H1 (cell line): ENCODE results near the gene CBX4. TPM values are rescaled to one million over a fixed set of nuclear protein-coding genes. Genes with fewer than 3 reads are reported as not detected.

Experiments used
- CTCF ChIA-PET: fragments of 300-600 bp; sonication (Branson Sonifier 250); formaldehyde crosslinking; loops from one replicate; lab custom pipeline; 2021; ENCODE audit not compliant: partially characterized antibody; lab: Charles Lee
- POLR2A ChIA-PET: fragments of 300-600 bp; sonication (Branson Sonifier 250); formaldehyde crosslinking; loops from one replicate; lab custom pipeline; 2021; ENCODE audit warnings: inconsistent platforms; ENCODE audit not compliant: partially characterized antibody; lab: Charles Lee
- DNase-seq, 2 experiments: peaks; one replicate each; pipeline versions ENCODE4 v3.0.0 to v3.0.0-alpha.2; 2010 to 2022; ENCODE audit warnings: low spot score in 2 of 2, low read depth in 1 of 2, mixed read lengths in 1 of 2
- FAIRE-seq: peaks from 2 replicates; lab custom pipeline; 2011; peaks lifted over from hg19 to GRCh38; lab: Jason Lieb, UNC
- H2AFZ ChIP-seq: 2 replicates; pipeline ENCODE4 v1.8.1; 2012; ENCODE audit warnings: low read length, inconsistent platforms
- H2AK5ac ChIP-seq: 2 replicates; pipeline ENCODE4 v1.6.1; 2013; ENCODE audit warnings: low read depth, low read length
- H2BK120ac ChIP-seq: replicated peaks from 2 replicates; pipeline ENCODE3; 2013; ENCODE audit warnings: low read depth, low read length, inconsistent platforms
- H2BK12ac ChIP-seq: 2 replicates; pipeline ENCODE4 v1.6.1; 2013; ENCODE audit warnings: low read depth, low read length
- H2BK15ac ChIP-seq: 2 replicates; pipeline ENCODE4 v1.6.1; 2013; ENCODE audit warnings: low read length
- H2BK20ac ChIP-seq: 2 replicates; pipeline ENCODE4 v1.6.1; 2013; ENCODE audit warnings: low read length
- H2BK5ac ChIP-seq: 2 replicates; pipeline ENCODE4 v1.6.1; 2013; ENCODE audit warnings: low read depth, low read length
- H3K14ac ChIP-seq: 2 replicates; pipeline ENCODE4 v1.6.1; 2013; ENCODE audit warnings: inconsistent platforms; ENCODE audit not compliant: insufficient read length
- H3K18ac ChIP-seq: 2 replicates; pipeline ENCODE4 v1.6.1; 2013; ENCODE audit warnings: low read length; ENCODE audit errors: extremely low read depth
- H3K23ac ChIP-seq: 2 replicates; pipeline ENCODE4 v1.6.1; 2013; ENCODE audit warnings: inconsistent platforms; ENCODE audit not compliant: insufficient read length
- H3K23me2 ChIP-seq: 2 replicates; pipeline ENCODE4 v1.6.1; 2013; ENCODE audit warnings: low read depth, low read length
- H3K27ac ChIP-seq: 2 replicates; pipeline ENCODE4 v1.6.1; 2011; ENCODE audit warnings: low read depth, low read length, inconsistent platforms
- H3K27me3 ChIP-seq, 4 experiments: replicated peaks in 1 of 4; 1 replicate in 1 of 4; 2 replicates in 3 of 4; pipeline versions ENCODE4 v1.6.1 to v1.8.1; 2011 to 2013; ENCODE audit warnings: low read length in 3 of 4, mild to moderate bottlenecking in 3 of 4, inconsistent platforms in 2 of 4, mixed read lengths in 2 of 4, moderate library complexity in 1 of 4; ENCODE audit not compliant: control insufficient read depth in 3 of 4, insufficient read depth in 3 of 4; ENCODE audit errors: extremely low read depth in 1 of 4
- H3K36me3 ChIP-seq, 4 experiments: 2 replicates each; pipeline versions ENCODE4 v1.6.1 to v1.8.1; 2011 to 2013; ENCODE audit warnings: mild to moderate bottlenecking in 4 of 4, low read length in 3 of 4, moderate library complexity in 2 of 4, control low read depth in 1 of 4, inconsistent platforms in 1 of 4; ENCODE audit not compliant: insufficient read depth in 4 of 4, control insufficient read depth in 2 of 4
- H3K4ac ChIP-seq: replicated peaks from 2 replicates; pipeline ENCODE3; 2013; ENCODE audit warnings: low read length, low read depth, mixed read lengths, inconsistent platforms; ENCODE audit not compliant: insufficient read length
- H3K4me1 ChIP-seq, 4 experiments: replicated peaks in 1 of 4; 1 replicate in 1 of 4; 2 replicates in 3 of 4; pipeline versions ENCODE4 v1.6.1 to v1.8.1; 2011 to 2013; ENCODE audit warnings: low read length in 3 of 4, inconsistent platforms in 2 of 4, mixed read lengths in 1 of 4; ENCODE audit not compliant: insufficient read depth in 4 of 4, control insufficient read depth in 3 of 4
- H3K4me2 ChIP-seq, 2 experiments: 2 replicates each; pipeline versions ENCODE4 v1.6.1 to v1.8.1; 2011 to 2013; ENCODE audit warnings: low read depth in 2 of 2, low read length in 2 of 2, control low read depth in 1 of 2, inconsistent platforms in 1 of 2, mild to moderate bottlenecking in 1 of 2; ENCODE audit not compliant: insufficient read depth in 1 of 2
- H3K4me3 ChIP-seq, 4 experiments: fragments of 200-600, 300-600 bp in 1 of 4; sonication (generic), shearing (Covaris generic), sonication (Bioruptor Twin) in 1 of 4; 2 replicates each; pipeline versions ENCODE4 v1.5.1 to v1.8.1; 2011 to 2016; ENCODE audit warnings: low read length in 4 of 4, low read depth in 3 of 4, control low read depth in 2 of 4, inconsistent platforms in 2 of 4, mild to moderate bottlenecking in 2 of 4, mixed read lengths in 1 of 4, moderate library complexity in 1 of 4; ENCODE audit not compliant: insufficient read depth in 2 of 4; ENCODE audit errors: extremely low read depth in 1 of 4
- H3K56ac ChIP-seq: replicated peaks from 2 replicates; pipeline ENCODE3; 2013; ENCODE audit warnings: low read depth, mild to moderate bottlenecking, mixed read lengths, low read length, inconsistent platforms; ENCODE audit not compliant: insufficient read length
- H3K79me1 ChIP-seq: 2 replicates; pipeline ENCODE4 v1.6.1; 2013; ENCODE audit warnings: low read depth, low read length, control low read depth
- H3K79me2 ChIP-seq, 2 experiments: 2 replicates each; pipeline versions ENCODE4 v1.6.1 to v1.8.1; 2012 to 2013; ENCODE audit warnings: low read length in 2 of 2, mild to moderate bottlenecking in 2 of 2, inconsistent platforms in 1 of 2; ENCODE audit not compliant: insufficient read depth in 2 of 2, control insufficient read depth in 1 of 2
- H3K9ac ChIP-seq, 4 experiments: replicated peaks in 1 of 4; 1 replicate in 1 of 4; 2 replicates in 3 of 4; pipeline versions ENCODE4 v1.6.1 to v1.8.1; 2011 to 2013; ENCODE audit warnings: low read depth in 3 of 4, low read length in 3 of 4, control low read depth in 2 of 4, mild to moderate bottlenecking in 2 of 4, moderate library complexity in 2 of 4, inconsistent platforms in 1 of 4; ENCODE audit errors: extremely low read depth in 1 of 4
- H3K9me3 ChIP-seq, 2 experiments: 2 replicates each; pipeline versions ENCODE4 v1.6.1 to v1.8.1; 2012 to 2013; ENCODE audit warnings: mild to moderate bottlenecking in 2 of 2, moderate library complexity in 2 of 2, control low read depth in 1 of 2, inconsistent platforms in 1 of 2, low read depth in 1 of 2, low read length in 1 of 2, mixed read lengths in 1 of 2; ENCODE audit not compliant: insufficient read depth in 2 of 2
- H4K20me1 ChIP-seq, 2 experiments: replicated peaks in 1 of 2; 2 replicates each; pipeline versions ENCODE3 to v1.8.1; 2011 to 2013; ENCODE audit warnings: inconsistent platforms in 2 of 2, low read length in 2 of 2, mild to moderate bottlenecking in 1 of 2; ENCODE audit not compliant: insufficient read depth in 2 of 2, control insufficient read depth in 1 of 2
- H4K5ac ChIP-seq: 2 replicates; pipeline ENCODE4 v1.6.1; 2013; ENCODE audit warnings: low read length, low read depth, mixed read lengths, inconsistent platforms; ENCODE audit not compliant: insufficient read length
- H4K8ac ChIP-seq: 2 replicates; pipeline ENCODE4 v1.8.0; 2013; ENCODE audit warnings: mild to moderate bottlenecking, moderate library complexity, low read length, inconsistent platforms; ENCODE audit not compliant: insufficient read depth; ENCODE audit errors: extremely low read depth
- H4K91ac ChIP-seq: replicated peaks from 2 replicates; pipeline ENCODE3; 2013; ENCODE audit warnings: low read length, mixed read lengths, inconsistent platforms; ENCODE audit not compliant: insufficient read length
- CHD1 ChIP-seq: IDR thresholded peaks from 2 replicates; pipeline ENCODE4 v1.6.1; 2012; ENCODE audit warnings: low read depth, low read length, improper control_type of control experiment
- CREB1 ChIP-seq: IDR thresholded peaks from 2 replicates; pipeline ENCODE4 v1.6.1; 2012; ENCODE audit warnings: inconsistent platforms
- EZH2 ChIP-seq: fragments of 200-600 bp; sonication (generic); IDR thresholded peaks from 2 replicates; pipeline ENCODE4 v1.7.1; 2012; ENCODE audit warnings: low read depth, mild to moderate bottlenecking, moderate library complexity, low read length, inconsistent platforms; ENCODE audit not compliant: severe bottlenecking
- GABPA ChIP-seq: IDR thresholded peaks from 2 replicates; pipeline ENCODE4 v1.6.1; 2011; ENCODE audit warnings: mild to moderate bottlenecking, low read length, moderate library complexity, borderline replicate concordance; ENCODE audit not compliant: insufficient read depth
- RBBP5 ChIP-seq: IDR thresholded peaks from 2 replicates; pipeline ENCODE4 v1.7.1; 2012; ENCODE audit warnings: low read depth, mild to moderate bottlenecking, inconsistent platforms, low read length, moderate library complexity, borderline replicate concordance
- RNF2 ChIP-seq: fragments of 200-900, 300-1000 bp; sonication (generic); IDR thresholded peaks from 2 replicates; pipeline ENCODE4 v1.7.1; 2016; ENCODE audit warnings: borderline replicate concordance, low read depth, mild to moderate bottlenecking, antibody characterized with exemption, low read length; ENCODE audit not compliant: poor library complexity, severe bottlenecking; ENCODE audit errors: missing control alignments
- SUZ12 ChIP-seq: fragments of 200-600 bp; sonication (generic); IDR thresholded peaks from 2 replicates; pipeline ENCODE4 v1.6.1; 2012; ENCODE audit warnings: mild to moderate bottlenecking, inconsistent platforms, low read length, moderate library complexity, mixed read lengths
- TAF7 ChIP-seq: optimal IDR thresholded peaks from 2 replicates; pipeline ENCODE3; 2011; ENCODE audit warnings: low read depth, mild to moderate bottlenecking, inconsistent platforms, low read length, moderate library complexity, borderline replicate concordance
- TBP ChIP-seq: IDR thresholded peaks from 2 replicates; pipeline ENCODE4 v1.6.1; 2011; ENCODE audit warnings: low read depth, low read length, improper control_type of control experiment
- TEAD4 ChIP-seq: IDR thresholded peaks from 2 replicates; pipeline ENCODE4 v1.6.1; 2012; ENCODE audit warnings: low read depth, low read length, inconsistent platforms, mixed read lengths
- WGBS, 2 experiments: shearing (Covaris generic) in 1 of 2; methylation state at CpG; one replicate each; pipeline versions ENCODE4 v1.1.6 to v1.1.7; 2013 to 2015; ENCODE audit warnings: low lambda C conversion rate in 2 of 2, mixed read lengths in 2 of 2, inconsistent platforms in 1 of 2, low coverage in 1 of 2, missing lambda C conversion rate in 1 of 2; ENCODE audit not compliant: insufficient replicate concordance in 2 of 2, insufficient coverage in 1 of 2, insufficient read length in 1 of 2; ENCODE audit errors: extremely low coverage in 1 of 2, missing lambda C conversion rate in 1 of 2; 5-methylcytosine and 5-hydroxymethylcytosine counted together
- polyA plus RNA-seq, 7 experiments: library from polyadenylated mRNA; depleted of rRNA in 3 of 7; stranded (reverse) in 5 of 7; unstranded in 2 of 7; fragments of >200 nt in 5 of 7; fragments of 200-250 nt in 2 of 7; gene quantifications; 1 replicate in 5 of 7; 2 replicates in 1 of 7; 4 replicates in 1 of 7; pipeline versions ENCODE4 v1.2.1 to v1.2.3, GENCODE V29; 2011 to 2013; ENCODE audit warnings: missing spikeins in 2 of 7, mixed read lengths in 2 of 7
- total RNA-seq: library from RNA; stranded (reverse); fragmentation: NEBNext Ultra II Directional; extraction: Animal tissue kit (Norgen Biotek cat#: 25700); gene quantifications from 2 replicates; pipeline ENCODE4 v1.2.1, GENCODE V29; 2021

CBX4 gene
- total and polyA plus RNA-seq, 2 of the 8 experiments (the other 6 are each of a cell fraction or from before 2014, with no cell fraction given) = 1.8 to 4.0 TPM

- CTCF ChIA-PET = interaction anchor here (1.0 to 24.7 kb wide), 17 partner anchors 8 to 171 kb away, joined by 3 to 576 read pairs (median 9); partner anchors contain the start of gene CBX8
- Histone ChIP-seq H2BK5ac (0 out of 2 replicates have a peak overlapping the region, but pooled peaks have one; percentile 35), H3K79me2 (no peaks in the 10 kb centered on the region)
These were observed 5.3 kb downstream of the CBX4 start for GRCh38 chr17:79833744-79834564.

More at GRCh38 chr17:79833744-79834564, 5.3 kb downstream of the CBX4 start:
- Histone ChIP-seq H2BK20ac (no peak overlapping the region), H3K56ac (no peak overlapping the region), H2AFZ (no peak overlapping the region), H3K4ac (no peak overlapping the region), H3K4me3 (peak overlapping the region in 2 of 4 experiments; percentile 19 to 63; a peak in 4 of 8 replicates), H3K36me3 (peaks cover 0 to 4% (median 0%) of the 10 kb centered on the region in 4 experiments; a peak in 1 of 8 replicates), H3K4me1 (peaks cover 6 to 53% (median 36%) of the 10 kb centered on the region in 4 experiments), H4K91ac (no peak overlapping the region), H4K5ac (no peak overlapping the region), H4K20me1 (peaks cover 7 to 13% of the 10 kb centered on the region in 2 experiments), H3K27ac (no peak overlapping the region), H3K9me3 (no peaks in the 10 kb centered on the region), H3K27me3 (peaks cover 58 to 93% (median 89%) of the 10 kb centered on the region in 4 experiments), H3K9ac (no peak overlapping the region), H2BK120ac (no peak overlapping the region), H2AK5ac (no peak overlapping the region), H3K18ac (peak overlapping the region; percentile 32), H3K23me2 (peaks cover 18% of the 10 kb centered on the region; the same call in 1 of the 2 replicates), H3K79me1 (no peaks in the 10 kb centered on the region), H2BK15ac (no peak overlapping the region; the same call in 1 of the 2 replicates), H2BK12ac (no peak overlapping the region), H3K14ac (no peak overlapping the region), H3K4me2 (peak overlapping the region; percentile 75 to 88), H3K23ac (no peak overlapping the region), H4K8ac (no peak overlapping the region; the same call in 1 of the 2 replicates)
- FAIRE-seq (no peak), DNase-seq (peak in 1 of 2 experiments; percentile 71)
- TF ChIP-seq SUZ12 = peak; percentile 93
- TF ChIP-seq TAF7 = no peak
- TF ChIP-seq TEAD4 = no peak
- TF ChIP-seq RNF2 = peak; percentile 90
- 0 out of 2 replicates have a peak, but pooled peaks have one; percentile 7 for TF ChIP-seq CREB1
- 0 out of 2 replicates have a peak, but pooled peaks have one; percentile 17 for TF ChIP-seq RBBP5
- TF ChIP-seq TBP = no peak
- no peak for TF ChIP-seq GABPA
- no peak for TF ChIP-seq CHD1
- TF ChIP-seq EZH2 = peak; percentile 90
- WGBS, 2 experiments = 8% methylated on average over 29 of the region's 83 CpGs; no CpG with 5 or more reads in 1 of the 2 experiments
- POLR2A ChIA-PET = interaction anchor here (0.8 to 15.2 kb wide), 4 partner anchors 8 to 44 kb away, joined by 3 to 374 read pairs (median 12); no protein-coding TSS in a partner anchor
